ENCODE measurements around the gene AAGAB.
A peak's percentile ranks its signal among the peaks of the same experiment; 100 is the strongest.

AAGAB gene

GRCh38 chr15:67199881-67200763 lies 54.3 kb downstream of the AAGAB start:
- TF ChIP-seq CTCF (IDR thresholded peaks at IDR 0.05; ENCODE audit: low read depth, low read length, missing control alignments) = no peak
- Histone ChIP-seq H3K36me3 (replicated peaks) (peaks cover 6% of the 10 kb centered on the region), H3K4me3 (ENCODE audit: low read depth, low read length) (no peak overlapping the region), H3K27ac (peak overlapping the region; percentile 23), H3K27me3 (replicated peaks) (no peaks in the 10 kb centered on the region)
- no peak for DNase-seq
- in situ Hi-C loops (cut with HindIII; ENCODE audit: low pct_ligation_motif_present, low sequenced_read_pairs) = no loop called here

- TF ChIP-seq CTCF (IDR thresholded peaks at IDR 0.05; ENCODE audit: low read depth, low read length, missing control alignments) = no peak
- no peak for DNase-seq
- Histone ChIP-seq H3K4me3 (ENCODE audit: low read depth, low read length) (no peak overlapping the region), H3K27me3 (replicated peaks) (no peaks in the 10 kb centered on the region), H3K36me3 (replicated peaks) (peaks cover 10% of the 10 kb centered on the region), H3K27ac (peak overlapping the region; percentile 23)
- in situ Hi-C loops (cut with HindIII; ENCODE audit: low pct_ligation_motif_present, low sequenced_read_pairs) = no loop called here
Observed at GRCh38 chr15:67199391-67199790, 55.1 kb downstream of the AAGAB start.

- no peak overlapping the region for H3K4me3 ChIP-seq (ENCODE audit: low read depth, low read length)
- peaks cover 18% of the 10 kb centered on the region for H3K36me3 ChIP-seq (replicated peaks)
- no peak for DNase-seq
- no peak for TF ChIP-seq CTCF (IDR thresholded peaks at IDR 0.05; ENCODE audit: low read depth, low read length, missing control alignments)
- in situ Hi-C loops (cut with HindIII; ENCODE audit: low pct_ligation_motif_present, low sequenced_read_pairs) = no loop called here
- peak overlapping the region; percentile 3 for H3K27ac ChIP-seq
- no peaks in the 10 kb centered on the region for H3K27me3 ChIP-seq (replicated peaks)
Observed at GRCh38 chr15:67198157-67198754, 56.2 kb downstream of the AAGAB start.

GRCh38 chr15:67197364-67197695 lies 57.1 kb downstream of the AAGAB start:
- H3K4me3 ChIP-seq (ENCODE audit: low read depth, low read length) = no peak overlapping the region
- TF ChIP-seq CTCF (IDR thresholded peaks at IDR 0.05; ENCODE audit: low read depth, low read length, missing control alignments) = no peak
- H3K27ac ChIP-seq = peak overlapping the region; percentile 30
- H3K27me3 ChIP-seq (replicated peaks) = no peaks in the 10 kb centered on the region
- in situ Hi-C loops (cut with HindIII; ENCODE audit: low pct_ligation_motif_present, low sequenced_read_pairs) = no loop called here
- peaks cover 23% of the 10 kb centered on the region for H3K36me3 ChIP-seq (replicated peaks)
- DNase-seq = no peak

GRCh38 chr15:67196672-67197363 lies 57.6 kb downstream of the AAGAB start:
- Histone ChIP-seq H3K27me3 (replicated peaks) (no peaks in the 10 kb centered on the region), H3K36me3 (replicated peaks) (peaks cover 28% of the 10 kb centered on the region), H3K4me3 (ENCODE audit: low read depth, low read length) (no peak overlapping the region), H3K27ac (peak overlapping the region; percentile 30)
- no peak for TF ChIP-seq CTCF (IDR thresholded peaks at IDR 0.05; ENCODE audit: low read depth, low read length, missing control alignments)
- in situ Hi-C loops (cut with HindIII; ENCODE audit: low pct_ligation_motif_present, low sequenced_read_pairs) = no loop called here
- DNase-seq = no peak
